ENCODE measurements around the gene SLC25A26. TPM values are rescaled to one million over a fixed set of nuclear protein-coding genes. Genes with fewer than 3 reads are reported as not detected.

SLC25A26 gene
- total and polyA plus RNA-seq, 2 of the 13 experiments (the other 11 are each of a cell fraction or from before 2014, with no cell fraction given) = 23.1 to 32.7 TPM

DNA sequence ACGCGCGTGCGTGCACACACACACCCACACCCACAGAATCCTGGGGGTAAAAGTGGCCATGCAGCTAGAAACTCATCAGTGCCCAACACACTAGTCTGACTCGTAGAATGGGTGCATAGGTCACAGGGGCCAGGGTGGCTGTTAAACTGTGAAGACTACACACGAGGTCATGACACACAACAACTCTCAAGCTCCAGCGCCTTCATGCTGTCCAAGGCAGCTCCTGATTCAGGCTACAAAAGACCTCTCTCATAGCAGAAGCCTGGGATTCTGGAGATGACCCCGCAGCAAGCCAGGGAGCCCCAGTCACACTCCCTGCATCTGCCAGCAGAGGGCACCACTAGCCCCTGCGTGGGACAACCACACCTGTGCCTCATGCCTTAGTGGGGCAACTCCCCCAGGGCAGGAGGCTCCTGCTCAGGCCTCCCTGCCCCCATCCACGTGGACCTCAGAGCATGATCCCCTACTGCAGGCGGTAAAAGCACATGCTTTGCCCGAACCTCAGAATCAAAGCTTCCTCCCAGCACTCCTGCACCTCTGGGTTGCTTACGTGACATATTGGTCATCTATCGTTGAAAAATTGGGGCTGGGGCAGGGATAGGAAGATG is 186.9 kb downstream of the SLC25A26 start (continued):
- TF ChIP-seq, protein P1, sequence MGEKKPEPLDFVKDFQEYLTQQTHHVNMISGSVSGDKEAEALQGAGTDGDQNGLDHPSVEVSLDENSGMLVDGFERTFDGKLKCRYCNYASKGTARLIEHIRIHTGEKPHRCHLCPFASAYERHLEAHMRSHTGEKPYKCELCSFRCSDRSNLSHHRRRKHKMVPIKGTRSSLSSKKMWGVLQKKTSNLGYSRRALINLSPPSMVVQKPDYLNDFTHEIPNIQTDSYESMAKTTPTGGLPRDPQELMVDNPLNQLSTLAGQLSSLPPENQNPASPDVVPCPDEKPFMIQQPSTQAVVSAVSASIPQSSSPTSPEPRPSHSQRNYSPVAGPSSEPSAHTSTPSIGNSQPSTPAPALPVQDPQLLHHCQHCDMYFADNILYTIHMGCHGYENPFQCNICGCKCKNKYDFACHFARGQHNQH (CRISPR knock-in tag; IDR thresholded peaks at IDR 0.05) = no peak
- TF ChIP-seq RFX3 (CRISPR knock-in tag; IDR thresholded peaks at IDR 0.05) (no peak), MAFF (IDR thresholded peaks at IDR 0.05; ENCODE audit: low read depth, low read length) (no peak), ZSCAN21 (CRISPR knock-in tag; IDR thresholded peaks at IDR 0.05; ENCODE audit: borderline replicate concordance) (no peak), SP4 (CRISPR knock-in tag; IDR thresholded peaks at IDR 0.05) (no peak), DZIP1 (CRISPR knock-in tag; IDR thresholded peaks at IDR 0.05) (no peak), E2F2 (CRISPR knock-in tag; IDR thresholded peaks at IDR 0.05; ENCODE audit: borderline replicate concordance) (no peak), TBX3 (IDR thresholded peaks at IDR 0.05; ENCODE audit: borderline replicate concordance) (no peak), ZNF234 (CRISPR knock-in tag; conservative IDR thresholded peaks at IDR 0.05) (no peak), U2AF1 (optimal IDR thresholded peaks at IDR 0.05; ENCODE audit: low read depth, low read length) (no peak), HNRNPH1 (optimal IDR thresholded peaks at IDR 0.05; ENCODE audit: low read depth, low read length) (no peak), ZNF460 (CRISPR knock-in tag; IDR thresholded peaks at IDR 0.05; ENCODE audit: borderline replicate concordance) (no peak), ZNF446 (CRISPR knock-in tag; IDR thresholded peaks at IDR 0.05) (no peak), ZNF891 (CRISPR knock-in tag; IDR thresholded peaks at IDR 0.05) (no peak), HMGXB4 (CRISPR knock-in tag; IDR thresholded peaks at IDR 0.05; ENCODE audit: borderline replicate concordance in 1 of 2, low read depth in 1 of 2) (0 out of 4 replicates have a peak, but pooled peaks of 1 of the 2 experiments have one; percentile 26), ZFP36L2 (CRISPR knock-in tag; IDR thresholded peaks at IDR 0.05) (no peak), PATZ1 (CRISPR knock-in tag; IDR thresholded peaks at IDR 0.05) (peak; percentile 71), ZSCAN22 (CRISPR knock-in tag; IDR thresholded peaks at IDR 0.05) (no peak), FOXK1 (CRISPR knock-in tag; IDR thresholded peaks at IDR 0.05; ENCODE audit: borderline replicate concordance, low read depth) (no peak), CEBPB (IDR thresholded peaks at IDR 0.05; ENCODE audit: borderline replicate concordance, low read depth, low read length) (no peak), PPARG (CRISPR knock-in tag; conservative IDR thresholded peaks at IDR 0.05) (no peak)
